HTR-8/SVneo (cell line): ENCODE data around the gene FBXL14.
"Not testable (repeated sequence)": the region's sequence is repeated elsewhere in the genome, so short reads cannot be mapped to it uniquely, and the experiment has no call there.

Experiments used
- DNase-seq: peaks from one replicate; pipeline ENCODE4 v3.0.0; 2011; ENCODE audit warnings: low spot score, mixed read lengths; ENCODE audit not compliant: insufficient read length
- FAIRE-seq: peaks from 2 replicates; lab custom pipeline; 2011; peaks lifted over from hg19 to GRCh38; lab: Jason Lieb, UNC

Gene FBXL14

DNA sequence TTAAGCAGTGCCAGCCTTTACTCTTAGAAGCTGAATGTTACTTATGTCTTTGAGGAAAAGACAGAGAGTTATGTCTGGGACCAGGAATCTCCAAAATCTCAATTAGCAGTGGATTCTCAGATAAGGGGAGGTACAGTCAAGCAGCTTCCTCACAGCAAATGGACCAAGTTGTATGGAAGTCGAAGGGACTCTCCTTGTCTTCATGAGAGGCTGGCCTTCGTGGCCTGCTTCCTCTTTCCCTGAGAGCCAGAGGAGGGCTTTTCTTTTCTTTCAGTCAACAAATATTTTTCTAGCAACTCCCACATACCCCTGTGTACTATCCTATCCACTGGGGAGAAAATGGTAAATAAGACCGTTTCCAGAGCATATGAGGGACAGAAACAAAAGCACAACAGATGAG, 28.0 kb upstream of the FBXL14 start:
- FAIRE-seq = no peak

GRCh38 chr12:1620092-1620491, 25.7 kb upstream of the FBXL14 start:
- FAIRE-seq (no peak), DNase-seq (no peak)

More for the DNA sequence above, 28.0 kb upstream of the FBXL14 start:
- DNase-seq = no peak

GRCh38 chr12:1619587-1619986, 25.2 kb upstream of the FBXL14 start:
- FAIRE-seq = no peak
- no peak for DNase-seq

- FAIRE-seq (no peak), DNase-seq (no peak)
Observed at GRCh38 chr12:1619159-1619558, 24.8 kb upstream of the FBXL14 start.

GRCh38 chr12:1618489-1618888, 24.1 kb upstream of the FBXL14 start:
- DNase-seq (no peak), FAIRE-seq (no peak)

GRCh38 chr12:1616233-1617066, 22.1 kb upstream of the FBXL14 start:
- DNase-seq (no peak), FAIRE-seq (peak; percentile 66)

DNA sequence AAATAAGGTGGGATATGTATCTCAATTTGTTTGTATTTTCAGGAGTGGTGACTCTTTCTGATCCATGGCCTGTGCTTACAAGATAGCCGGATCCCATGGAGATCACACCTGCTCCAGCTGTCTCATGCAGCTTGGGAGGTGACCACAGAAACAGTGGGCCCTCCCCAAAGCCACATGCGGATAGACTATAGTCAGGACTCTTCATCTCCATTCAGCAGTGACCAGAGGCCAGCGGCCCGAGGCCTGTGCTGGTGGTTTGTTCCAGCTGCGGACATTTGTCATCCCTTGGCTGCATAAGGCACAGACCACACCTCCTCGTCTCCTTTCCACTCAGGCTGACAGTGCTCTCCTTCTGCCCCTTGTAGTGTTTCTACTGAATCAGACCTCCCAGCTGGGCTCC, 20.0 kb upstream of the FBXL14 start:
- FAIRE-seq (peak; percentile 72), DNase-seq (no peak)

DNA sequence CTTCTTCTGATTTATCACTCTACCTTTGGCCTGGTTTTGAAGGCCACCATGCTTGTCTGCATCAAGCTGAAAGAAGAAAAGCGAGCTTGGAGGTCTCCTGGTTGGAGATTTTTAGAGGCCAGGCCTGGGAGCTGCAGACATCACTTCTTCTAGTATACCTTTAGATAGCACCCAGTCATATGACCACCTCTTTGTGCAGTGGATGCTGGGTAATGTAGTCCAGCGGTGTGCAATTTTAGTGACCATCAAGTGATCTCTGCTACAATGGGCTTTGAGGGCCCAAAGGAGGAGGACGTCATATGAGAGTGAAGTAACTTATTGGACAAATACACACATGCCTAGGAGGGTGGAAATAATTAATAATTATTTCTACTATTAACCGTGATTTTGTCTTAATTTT, 19.5 kb upstream of the FBXL14 start:
- DNase-seq (no peak), FAIRE-seq (peak; percentile 85)

- no peak for DNase-seq
- peak; percentile 86 for FAIRE-seq
Observed at GRCh38 chr12:1611803-1612572, 17.6 kb upstream of the FBXL14 start.

- peak; percentile 4 for FAIRE-seq
- no peak for DNase-seq
Observed at GRCh38 chr12:1610072-1610643, 15.8 kb upstream of the FBXL14 start.

GRCh38 chr12:1608713-1609119, 14.3 kb upstream of the FBXL14 start:
- no peak for FAIRE-seq
- DNase-seq = no peak

GRCh38 chr12:1607940-1608712, 13.7 kb upstream of the FBXL14 start:
- FAIRE-seq (no peak), DNase-seq (no peak)

DNA sequence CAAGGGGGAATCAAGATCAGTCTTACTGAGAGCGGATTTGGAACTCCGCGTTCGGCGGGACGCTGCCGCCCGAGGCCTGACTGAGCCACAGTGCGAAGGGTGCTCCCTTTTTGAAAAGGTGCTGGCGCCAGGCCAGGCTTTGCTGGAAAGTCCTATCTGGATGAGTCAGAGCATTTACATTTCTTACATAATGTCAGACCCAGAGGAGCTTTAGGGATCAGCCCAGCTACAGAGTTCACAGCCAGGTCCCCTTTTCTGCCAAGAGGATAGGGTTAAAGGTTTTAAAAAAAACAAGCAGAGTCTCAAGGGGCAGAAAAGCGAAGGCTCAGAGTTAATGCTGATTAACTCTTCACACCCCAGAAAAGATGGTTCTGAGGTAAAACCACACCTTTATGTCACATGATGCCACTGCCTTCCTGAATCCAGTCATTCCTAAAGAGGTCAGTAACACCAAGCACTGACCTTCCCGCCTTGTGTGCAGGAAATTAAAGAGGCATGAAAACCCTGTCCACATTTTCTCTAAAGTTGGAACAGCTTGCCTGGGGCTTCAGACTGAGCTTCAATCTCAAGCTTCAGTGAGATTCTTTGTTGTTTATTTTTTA, 11.7 kb upstream of the FBXL14 start:
- DNase-seq = peak; percentile 92

DNA sequence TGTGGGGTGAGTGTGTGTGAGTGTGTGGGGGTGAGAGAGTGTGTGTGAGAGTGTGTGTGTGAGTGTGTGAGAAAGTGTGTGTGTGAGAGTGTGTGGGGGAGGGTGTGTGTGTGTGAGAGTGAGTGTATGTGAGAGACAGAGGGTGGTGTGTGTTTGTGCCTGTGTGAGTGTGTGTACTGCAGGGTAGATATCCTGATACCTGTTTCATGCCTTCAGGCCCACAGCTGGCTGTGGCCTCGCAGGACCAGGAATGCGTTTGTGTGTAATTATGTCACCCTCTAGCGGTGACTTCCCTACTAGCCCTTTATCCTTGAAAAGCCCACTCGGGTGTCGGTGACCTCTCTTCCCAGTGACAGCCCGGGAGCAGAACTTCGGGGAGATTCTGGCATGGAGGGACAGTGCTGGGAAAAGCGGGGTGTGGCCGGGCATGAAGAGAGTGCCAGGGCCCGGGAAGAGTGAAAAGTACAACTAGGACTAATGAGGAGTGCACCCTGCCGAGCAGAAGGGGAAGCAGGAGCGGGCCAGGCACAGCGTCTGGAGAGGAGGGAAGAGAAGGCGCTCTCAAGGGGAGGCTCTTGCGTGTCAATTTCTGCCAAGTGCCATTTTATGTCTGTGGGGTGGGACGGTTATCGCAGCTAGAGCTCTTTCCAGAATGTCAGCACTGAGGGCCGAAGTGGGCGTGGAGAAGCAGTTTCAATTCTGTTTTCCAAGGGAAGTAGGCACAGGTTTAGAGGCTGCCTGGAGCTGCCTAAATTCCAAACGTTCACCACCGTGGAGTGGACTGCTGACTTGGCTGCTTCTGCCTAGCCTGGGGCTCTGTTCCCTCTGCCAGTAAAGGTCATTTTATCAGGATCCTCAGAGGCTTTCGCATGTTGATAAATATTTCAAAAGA, 11.0 kb upstream of the FBXL14 start:
- peak; percentile 94 for DNase-seq

More for the DNA sequence above, 11.7 kb upstream of the FBXL14 start:
- FAIRE-seq = peak; percentile 20

GRCh38 chr12:1604464-1604863, 10.1 kb upstream of the FBXL14 start:
- FAIRE-seq = no peak
- DNase-seq = no peak

More for the DNA sequence above, 11.0 kb upstream of the FBXL14 start:
- FAIRE-seq = peak; percentile 100

GRCh38 chr12:1603269-1603993, 9.1 kb upstream of the FBXL14 start:
- DNase-seq (no peak), FAIRE-seq (peak; percentile 79)

- FAIRE-seq, DNase-seq: not testable (repeated sequence)
Observed at GRCh38 chr12:1602706-1603105, 8.3 kb upstream of the FBXL14 start.

DNA sequence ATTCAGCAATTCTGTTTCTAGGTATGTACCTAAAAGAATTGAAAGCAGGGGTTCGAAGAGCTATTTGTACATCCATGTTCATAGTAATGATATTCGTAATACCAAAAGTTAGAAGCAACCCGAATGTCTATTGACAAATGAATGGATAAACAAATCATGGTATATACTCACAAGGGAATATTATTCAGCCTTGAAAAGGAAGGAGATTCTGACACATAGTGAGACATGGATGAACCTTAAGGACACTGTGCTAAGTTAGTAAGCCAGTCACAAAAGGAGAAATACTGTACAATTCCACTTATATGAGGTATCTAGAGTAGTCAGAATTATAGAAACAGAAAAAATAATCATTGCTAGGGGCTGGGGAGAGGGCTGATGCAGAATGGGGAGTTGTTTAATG, 4.4 kb upstream of the FBXL14 start:
- no peak for DNase-seq
- FAIRE-seq = no peak
